ENCODE data around the gene KIR2DL4. TPM values are rescaled to one million over a fixed set of nuclear protein-coding genes. Genes with fewer than 3 reads are reported as not detected.
"Not testable (repeated sequence)": the region's sequence is repeated elsewhere in the genome, so short reads cannot be mapped to it uniquely, and the experiment has no call there.

The KIR2DL4 gene
- polyA plus RNA-seq (2013, experiment 1 of 2), result not detected
- polyA plus RNA-seq (2013, experiment 2 of 2), result not detected

DNA sequence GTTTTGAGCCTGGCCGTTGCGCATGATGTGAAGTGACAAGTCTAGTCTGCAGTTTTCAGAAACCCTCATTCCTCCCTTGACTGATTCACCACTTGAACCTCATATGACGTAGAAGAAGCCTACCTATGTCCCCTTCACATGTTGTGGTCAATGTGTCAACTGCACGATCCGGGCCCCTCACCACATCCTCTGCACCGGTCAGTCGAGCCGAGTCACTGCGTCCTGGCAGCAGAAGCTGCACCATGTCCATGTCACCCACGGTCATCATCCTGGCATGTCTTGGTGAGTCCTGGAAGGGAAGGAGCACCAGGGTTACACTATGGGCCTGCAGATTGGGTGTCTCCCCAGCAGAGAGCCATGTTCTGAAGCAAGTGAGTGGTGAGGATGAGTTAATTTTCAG is at the start of gene KIR2DL4:
Gene KIR2DL4 (plus strand): TSS at position 201 of the 400 bp plus-strand sequence. CDS start 42 bp downstream, at position 243.
- Histone ChIP-seq H3K36me3 (ENCODE audit: control insufficient read depth, insufficient read depth, low read length) (no peaks in the 10 kb centered on the region), H3K27ac (ENCODE audit: low read depth, low read length, severe bottlenecking) (no peak within 1 kb of the TSS), H3K4me3 (ENCODE audit: extremely low read depth, insufficient read depth, low read length, poor library complexity, severe bottlenecking) (no peak within 1 kb of the TSS), H3K4me1 (ENCODE audit: control insufficient read depth, insufficient read depth, low read length, poor library complexity, severe bottlenecking) (no peaks in the 10 kb centered on the region), H3K9me3 (ENCODE audit: control insufficient read depth, low read length) (peaks cover 46% of the 10 kb centered on the region)
- 80 to 86% methylated on average over 10 of the region's 10 CpGs for WGBS, 2 experiments (ENCODE audit: insufficient coverage in 2 of 2)

DNA sequence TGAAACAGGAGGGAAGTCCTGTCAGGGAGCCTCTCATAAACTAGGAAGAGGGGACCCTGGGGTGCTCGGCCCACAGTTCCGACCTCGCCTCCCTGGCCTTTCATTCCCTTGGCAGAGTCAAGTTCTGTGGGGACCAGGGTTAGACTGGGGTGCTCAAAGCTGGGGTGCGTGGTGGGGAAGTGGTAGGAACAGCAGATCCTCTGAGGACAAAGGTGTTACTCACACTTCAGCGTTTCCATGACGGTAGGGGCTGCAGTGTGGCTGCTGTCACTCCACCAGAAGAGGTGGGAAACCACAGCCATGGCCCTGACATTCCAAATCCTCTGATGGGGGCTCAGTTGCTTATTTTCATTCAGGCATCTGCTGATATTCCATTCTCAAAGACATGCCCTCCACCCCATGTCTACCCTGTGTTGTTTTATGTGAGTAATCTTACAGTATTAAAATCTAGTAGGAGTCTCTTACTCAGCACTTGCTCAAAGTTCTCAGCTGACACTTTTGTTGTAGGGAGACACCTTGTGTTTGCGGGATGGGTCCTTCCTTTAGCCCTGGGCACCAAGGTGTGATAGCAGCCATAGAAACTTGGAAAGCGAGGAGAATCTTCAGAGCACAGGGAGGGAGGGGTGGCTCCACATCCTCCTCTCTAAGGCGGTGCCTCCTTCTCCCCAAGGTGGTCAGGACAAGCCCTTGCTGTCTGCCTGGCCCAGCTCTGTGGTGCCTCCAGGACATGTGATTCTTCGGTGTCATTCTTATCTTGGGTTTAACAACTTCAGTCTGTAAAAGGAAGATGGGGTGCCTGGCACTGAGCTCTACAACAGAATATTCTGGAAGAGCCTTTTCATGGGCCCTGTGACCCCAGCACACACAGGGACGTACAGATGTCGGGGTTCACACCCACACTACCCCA is 47.0 kb upstream of the KIR2DL4 start:
- not testable (repeated sequence) for H3K4me3 ChIP-seq (ENCODE audit: extremely low read depth, insufficient read depth, low read length, poor library complexity, severe bottlenecking); H3K9me3 ChIP-seq (ENCODE audit: control insufficient read depth, low read length); H3K36me3 ChIP-seq (ENCODE audit: control insufficient read depth, insufficient read depth, low read length); H3K4me1 ChIP-seq (ENCODE audit: control insufficient read depth, insufficient read depth, low read length, poor library complexity, severe bottlenecking); H3K27ac ChIP-seq (ENCODE audit: low read depth, low read length, severe bottlenecking)
- 73% methylated on average over 5 of the region's 12 CpGs; no CpG with 5 or more reads in 1 of the 2 experiments for WGBS, 2 experiments (ENCODE audit: insufficient coverage in 2 of 2)

DNA sequence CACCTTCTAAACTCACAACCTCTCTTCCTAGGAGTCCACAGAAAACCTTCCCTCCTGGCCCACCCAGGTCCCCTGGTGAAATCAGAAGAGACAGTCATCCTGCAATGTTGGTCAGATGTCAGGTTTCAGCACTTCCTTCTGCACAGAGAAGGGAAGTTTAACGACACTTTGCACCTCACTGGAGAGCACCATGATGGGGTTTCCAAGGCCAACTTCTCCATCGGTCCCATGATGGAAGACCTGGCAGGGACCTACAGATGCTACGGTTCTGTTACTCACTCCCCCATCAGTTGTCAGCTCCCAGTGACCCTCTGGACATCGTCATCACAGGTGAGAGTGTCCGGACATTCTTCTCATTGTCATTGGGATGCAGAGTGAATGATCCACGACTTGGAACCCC is 44.8 kb upstream of the KIR2DL4 start:
- H3K9me3 ChIP-seq (ENCODE audit: control insufficient read depth, low read length); H3K4me1 ChIP-seq (ENCODE audit: control insufficient read depth, insufficient read depth, low read length, poor library complexity, severe bottlenecking); H3K36me3 ChIP-seq (ENCODE audit: control insufficient read depth, insufficient read depth, low read length); H3K27ac ChIP-seq (ENCODE audit: low read depth, low read length, severe bottlenecking); H3K4me3 ChIP-seq (ENCODE audit: extremely low read depth, insufficient read depth, low read length, poor library complexity, severe bottlenecking): not testable (repeated sequence)
- WGBS, 2 experiments (ENCODE audit: insufficient coverage in 2 of 2), result 38 to 58% methylated on average over 2 to 4 of the region's 6 CpGs

DNA sequence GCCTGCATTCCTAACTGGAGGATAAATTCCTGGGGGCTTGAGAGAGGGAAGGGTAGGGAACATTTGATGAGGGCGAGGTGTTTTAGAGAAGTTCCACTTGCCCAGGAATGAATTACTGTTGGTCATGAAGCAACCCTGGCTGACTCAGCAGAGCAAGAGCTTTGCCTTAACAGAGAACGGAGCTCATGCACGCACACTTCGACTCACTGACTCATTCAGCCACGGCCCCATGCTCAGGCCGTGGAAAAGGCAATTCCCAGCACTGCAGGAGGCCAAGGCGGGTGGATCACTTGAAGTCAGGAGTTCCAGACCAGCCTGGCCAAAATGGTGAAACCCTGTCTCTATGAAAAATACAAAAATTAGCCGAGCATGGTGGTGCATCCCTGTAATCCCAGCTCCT is 39.2 kb upstream of the KIR2DL4 start:
- not testable (repeated sequence) for H3K4me3 ChIP-seq (ENCODE audit: extremely low read depth, insufficient read depth, low read length, poor library complexity, severe bottlenecking); H3K9me3 ChIP-seq (ENCODE audit: control insufficient read depth, low read length); H3K4me1 ChIP-seq (ENCODE audit: control insufficient read depth, insufficient read depth, low read length, poor library complexity, severe bottlenecking); H3K36me3 ChIP-seq (ENCODE audit: control insufficient read depth, insufficient read depth, low read length); H3K27ac ChIP-seq (ENCODE audit: low read depth, low read length, severe bottlenecking)
- WGBS, 2 experiments (ENCODE audit: insufficient coverage in 2 of 2), result 47 to 68% methylated on average over 4 to 5 of the region's 8 CpGs

DNA sequence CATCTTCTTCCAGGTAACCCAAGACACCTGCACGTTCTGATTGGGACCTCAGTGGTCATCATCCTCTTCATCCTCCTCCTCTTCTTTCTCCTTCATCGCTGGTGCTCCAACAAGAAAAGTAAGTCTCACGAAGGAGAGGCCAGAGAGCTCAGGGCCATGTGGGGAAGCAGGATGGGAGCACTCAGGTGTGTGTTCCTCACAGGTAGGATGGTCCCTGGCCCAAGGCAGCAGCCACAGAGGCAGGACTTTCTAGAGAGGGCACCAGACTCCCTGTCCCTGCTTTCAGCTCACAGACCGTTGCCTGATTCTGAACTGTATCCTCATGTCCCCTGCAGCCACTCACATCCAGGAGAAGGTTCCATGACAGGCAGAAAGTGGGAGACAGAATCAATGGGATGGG is 36.9 kb upstream of the KIR2DL4 start:
- H3K4me3 ChIP-seq (ENCODE audit: extremely low read depth, insufficient read depth, low read length, poor library complexity, severe bottlenecking); H3K36me3 ChIP-seq (ENCODE audit: control insufficient read depth, insufficient read depth, low read length); H3K9me3 ChIP-seq (ENCODE audit: control insufficient read depth, low read length); H3K4me1 ChIP-seq (ENCODE audit: control insufficient read depth, insufficient read depth, low read length, poor library complexity, severe bottlenecking); H3K27ac ChIP-seq (ENCODE audit: low read depth, low read length, severe bottlenecking): not testable (repeated sequence)
- WGBS, 2 experiments (ENCODE audit: insufficient coverage in 2 of 2), result no CpG with 5 or more reads among the region's 4 CpGs

DNA sequence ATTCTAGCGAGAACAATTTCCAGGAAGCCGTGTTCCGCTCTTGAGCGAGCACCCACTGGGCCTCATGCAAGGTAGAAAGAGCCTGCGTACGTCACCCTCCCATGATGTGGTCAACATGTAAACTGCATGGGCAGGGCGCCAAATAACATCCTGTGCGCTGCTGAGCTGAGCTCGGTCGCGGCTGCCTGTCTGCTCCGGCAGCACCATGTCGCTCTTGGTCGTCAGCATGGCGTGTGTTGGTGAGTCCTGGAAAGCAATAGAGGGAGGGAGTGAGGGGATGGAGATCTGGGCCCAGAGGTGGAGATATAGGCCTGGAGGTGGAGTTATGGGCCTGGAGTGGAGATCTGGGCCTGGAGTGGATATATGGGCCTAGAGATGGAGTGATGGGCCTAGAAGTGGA is 33.8 kb upstream of the KIR2DL4 start, which contains the start of gene KIR2DL1:
Gene KIR2DL1 (plus strand): TSS at position 148 of the 400 bp plus-strand sequence. CDS start 58 bp downstream, at position 206.
- WGBS, 2 experiments (ENCODE audit: insufficient coverage in 2 of 2), result 87 to 91% methylated on average over 7 to 9 of the region's 15 CpGs
- H3K27ac ChIP-seq (ENCODE audit: low read depth, low read length, severe bottlenecking); H3K9me3 ChIP-seq (ENCODE audit: control insufficient read depth, low read length); H3K4me3 ChIP-seq (ENCODE audit: extremely low read depth, insufficient read depth, low read length, poor library complexity, severe bottlenecking); H3K4me1 ChIP-seq (ENCODE audit: control insufficient read depth, insufficient read depth, low read length, poor library complexity, severe bottlenecking); H3K36me3 ChIP-seq (ENCODE audit: control insufficient read depth, insufficient read depth, low read length): not testable (repeated sequence)

DNA sequence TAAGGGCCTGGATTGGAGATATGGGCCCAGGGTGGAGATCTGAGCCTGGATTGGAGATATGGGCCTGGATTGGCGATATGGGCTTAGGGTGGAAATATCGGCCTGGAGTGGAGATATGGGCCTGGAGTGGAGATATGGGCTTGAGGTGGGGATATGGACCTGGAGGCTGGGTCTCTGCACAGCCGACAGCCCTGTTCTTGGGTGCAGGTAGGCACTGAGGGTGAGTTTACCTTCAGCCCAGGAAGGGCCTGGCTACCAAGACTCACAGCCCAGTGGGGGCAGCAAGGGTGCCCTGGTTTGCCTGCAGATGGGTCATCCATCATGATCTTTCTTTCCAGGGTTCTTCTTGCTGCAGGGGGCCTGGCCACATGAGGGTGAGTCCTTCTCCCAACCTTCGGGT is 32.9 kb upstream of the KIR2DL4 start:
- 100% methylated on average over 1 to 2 of the region's 4 CpGs for WGBS, 2 experiments (ENCODE audit: insufficient coverage in 2 of 2)
- not testable (repeated sequence) for H3K4me1 ChIP-seq (ENCODE audit: control insufficient read depth, insufficient read depth, low read length, poor library complexity, severe bottlenecking)

DNA sequence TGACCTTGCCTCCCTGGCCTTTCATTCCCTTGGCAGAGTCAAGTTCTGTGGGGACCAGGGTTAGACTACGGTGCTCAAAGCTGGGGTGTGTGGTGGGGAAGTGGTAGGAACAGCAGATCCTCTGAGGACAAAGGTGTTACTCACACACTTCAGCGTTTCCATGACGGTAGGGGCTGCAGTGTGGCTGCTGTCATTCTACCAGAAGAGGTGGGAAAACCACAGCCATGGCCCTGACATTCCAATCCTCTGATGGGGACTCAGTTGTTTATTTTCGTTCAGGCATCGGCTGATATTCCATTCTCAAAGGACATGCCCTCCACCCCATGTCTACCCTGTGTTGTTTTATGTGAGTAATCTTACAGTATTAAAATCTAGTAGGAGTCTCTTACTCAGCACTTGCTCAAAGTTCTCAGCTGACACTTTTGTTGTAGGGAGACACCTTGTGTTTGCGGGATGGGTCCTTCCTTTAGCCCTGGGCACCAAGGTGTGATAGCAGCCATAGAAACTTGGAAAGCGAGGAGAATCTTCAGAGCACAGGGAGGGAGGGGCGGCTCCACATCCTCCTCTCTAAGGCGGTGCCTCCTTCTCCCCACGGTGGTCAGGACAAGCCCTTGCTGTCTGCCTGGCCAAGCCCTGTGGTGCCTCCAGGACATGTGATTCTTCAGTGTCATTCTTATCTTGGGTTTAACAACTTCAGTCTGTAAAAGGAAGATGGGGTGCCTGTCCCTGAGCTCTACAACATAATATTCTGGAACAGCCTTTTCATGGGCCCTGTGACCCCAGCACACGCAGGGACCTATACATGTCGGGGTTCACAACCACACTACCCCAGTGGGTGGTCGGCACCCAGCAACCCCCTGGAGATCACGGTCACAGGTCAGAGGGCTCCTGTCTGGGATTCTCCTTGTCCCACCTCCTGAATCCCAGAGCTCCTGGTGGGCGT is 32.1 kb upstream of the KIR2DL4 start:
- H3K27ac ChIP-seq (ENCODE audit: low read depth, low read length, severe bottlenecking); H3K4me3 ChIP-seq (ENCODE audit: extremely low read depth, insufficient read depth, low read length, poor library complexity, severe bottlenecking): not testable (repeated sequence)
- 65 to 100% methylated on average over 2 to 4 of the region's 15 CpGs for WGBS, 2 experiments (ENCODE audit: insufficient coverage in 2 of 2)

More for the DNA sequence above, 32.9 kb upstream of the KIR2DL4 start:
- H3K9me3 ChIP-seq (ENCODE audit: control insufficient read depth, low read length); H3K36me3 ChIP-seq (ENCODE audit: control insufficient read depth, insufficient read depth, low read length); H3K27ac ChIP-seq (ENCODE audit: low read depth, low read length, severe bottlenecking); H3K4me3 ChIP-seq (ENCODE audit: extremely low read depth, insufficient read depth, low read length, poor library complexity, severe bottlenecking): not testable (repeated sequence)

DNA sequence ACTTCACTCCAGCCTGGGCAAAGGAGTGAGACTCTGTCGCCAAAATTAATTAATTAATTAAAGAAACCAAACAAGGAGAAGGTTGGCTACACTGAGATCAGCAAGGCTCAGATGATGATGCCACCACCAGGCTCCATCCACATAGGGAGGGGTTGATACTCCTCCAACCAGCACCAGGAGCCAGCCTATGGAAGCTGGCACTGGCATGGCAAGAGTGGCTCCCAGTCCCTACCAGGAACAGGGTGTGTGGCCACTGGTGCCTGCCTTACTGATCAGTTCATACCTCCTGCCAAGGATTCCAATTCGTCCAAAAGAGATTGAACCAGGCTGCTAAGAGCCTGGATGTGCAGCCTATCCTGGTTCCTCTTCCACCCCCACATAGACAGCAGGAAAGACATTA is 30.7 kb upstream of the KIR2DL4 start:
- H3K9me3 ChIP-seq (ENCODE audit: control insufficient read depth, low read length); H3K4me1 ChIP-seq (ENCODE audit: control insufficient read depth, insufficient read depth, low read length, poor library complexity, severe bottlenecking); H3K36me3 ChIP-seq (ENCODE audit: control insufficient read depth, insufficient read depth, low read length); H3K4me3 ChIP-seq (ENCODE audit: extremely low read depth, insufficient read depth, low read length, poor library complexity, severe bottlenecking); H3K27ac ChIP-seq (ENCODE audit: low read depth, low read length, severe bottlenecking): not testable (repeated sequence)
- WGBS, 2 experiments (ENCODE audit: insufficient coverage in 2 of 2), result no CpG with 5 or more reads among the region's 2 CpGs

More for the DNA sequence above, 32.1 kb upstream of the KIR2DL4 start:
- not testable (repeated sequence) for H3K9me3 ChIP-seq (ENCODE audit: control insufficient read depth, low read length); H3K36me3 ChIP-seq (ENCODE audit: control insufficient read depth, insufficient read depth, low read length); H3K4me1 ChIP-seq (ENCODE audit: control insufficient read depth, insufficient read depth, low read length, poor library complexity, severe bottlenecking)

DNA sequence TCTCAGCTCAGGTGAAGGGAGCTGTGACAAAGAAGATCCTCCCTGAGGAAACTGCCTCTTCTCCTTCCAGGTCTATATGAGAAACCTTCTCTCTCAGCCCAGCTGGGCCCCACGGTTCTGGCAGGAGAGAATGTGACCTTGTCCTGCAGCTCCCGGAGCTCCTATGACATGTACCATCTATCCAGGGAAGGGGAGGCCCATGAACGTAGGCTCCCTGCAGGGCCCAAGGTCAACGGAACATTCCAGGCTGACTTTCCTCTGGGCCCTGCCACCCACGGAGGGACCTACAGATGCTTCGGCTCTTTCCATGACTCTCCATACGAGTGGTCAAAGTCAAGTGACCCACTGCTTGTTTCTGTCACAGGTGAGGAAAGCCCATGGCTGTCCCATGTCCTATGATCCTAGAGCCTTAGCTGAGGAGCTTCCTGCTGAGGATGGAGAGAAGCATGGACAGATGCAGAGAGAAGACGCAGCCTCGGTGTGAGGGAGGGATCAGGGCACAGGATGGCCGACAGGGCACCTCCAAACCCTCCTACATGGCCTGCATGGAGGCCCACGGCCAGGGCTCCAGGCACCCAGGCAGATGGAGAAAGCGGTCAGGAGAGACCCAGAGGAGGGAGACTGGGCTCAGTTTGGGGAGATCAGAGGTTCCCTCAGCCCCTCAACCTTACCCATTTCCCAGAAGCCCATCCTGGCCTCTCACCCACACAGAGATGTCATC is 28.2 kb upstream of the KIR2DL4 start:
- H3K4me3 ChIP-seq (ENCODE audit: extremely low read depth, insufficient read depth, low read length, poor library complexity, severe bottlenecking); H3K36me3 ChIP-seq (ENCODE audit: control insufficient read depth, insufficient read depth, low read length); H3K9me3 ChIP-seq (ENCODE audit: control insufficient read depth, low read length); H3K27ac ChIP-seq (ENCODE audit: low read depth, low read length, severe bottlenecking); H3K4me1 ChIP-seq (ENCODE audit: control insufficient read depth, insufficient read depth, low read length, poor library complexity, severe bottlenecking): not testable (repeated sequence)
- 70 to 79% methylated on average over 2 of the region's 12 CpGs for WGBS, 2 experiments (ENCODE audit: insufficient coverage in 2 of 2)

All from mesodermal cell (in vitro differentiated cells).